ENCODE results near the gene CISTR.
A peak's percentile ranks its signal among the peaks of the same experiment; 100 is the strongest.
"Not testable (repeated sequence)": the region's sequence is repeated elsewhere in the genome, so short reads cannot be mapped to it uniquely, and the experiment has no call there.

CISTR gene

GRCh38 chr12:53751336-53752191 lies at the start of gene CISTR:
CISTR (minus strand) TSS chr12:53751979.
- DNase-seq = peak; percentile 46

- DNase-seq = no peak
Observed at GRCh38 chr12:53798575-53798974, 46.8 kb upstream of the CISTR start.

GRCh38 chr12:53795927-53796326 lies 44.1 kb upstream of the CISTR start:
- no peak for DNase-seq

- no peak for DNase-seq
Observed at GRCh38 chr12:53793221-53793620, 41.4 kb upstream of the CISTR start.

- DNase-seq = peak; percentile 38
Observed at GRCh38 chr12:53791735-53792326, 40.1 kb upstream of the CISTR start.

- no peak for DNase-seq
Observed at GRCh38 chr12:53789570-53789969, 37.8 kb upstream of the CISTR start.

- no peak for DNase-seq
Observed at GRCh38 chr12:53788892-53789291, 37.1 kb upstream of the CISTR start.

GRCh38 chr12:53786411-53786810 lies 34.6 kb upstream of the CISTR start:
- no peak for DNase-seq

- DNase-seq = no peak
Observed at GRCh38 chr12:53785161-53785560, 33.4 kb upstream of the CISTR start.

- no peak for DNase-seq
Observed at GRCh38 chr12:53782093-53782703, 30.4 kb upstream of the CISTR start.

- DNase-seq = no peak
Observed at GRCh38 chr12:53781228-53781801, 29.5 kb upstream of the CISTR start.

GRCh38 chr12:53780323-53780722 lies 28.5 kb upstream of the CISTR start:
- DNase-seq = no peak

GRCh38 chr12:53779679-53780078 lies 27.9 kb upstream of the CISTR start:
- not testable (repeated sequence) for DNase-seq

- DNase-seq = no peak
Observed at GRCh38 chr12:53777936-53778644, 26.3 kb upstream of the CISTR start.

GRCh38 chr12:53777412-53777811 lies 25.6 kb upstream of the CISTR start:
- no peak for DNase-seq

GRCh38 chr12:53776872-53777271 lies 25.1 kb upstream of the CISTR start:
- DNase-seq = no peak

GRCh38 chr12:53775478-53776145 lies 23.8 kb upstream of the CISTR start:
- DNase-seq = no peak

- DNase-seq = no peak
Observed at GRCh38 chr12:53770281-53770680, 18.5 kb upstream of the CISTR start.

GRCh38 chr12:53768976-53769375 lies 17.2 kb upstream of the CISTR start:
- DNase-seq = no peak

GRCh38 chr12:53766881-53767280 lies 15.1 kb upstream of the CISTR start:
- no peak for DNase-seq

GRCh38 chr12:53765891-53766290 lies 14.1 kb upstream of the CISTR start:
- no peak for DNase-seq

GRCh38 chr12:53764615-53765014 lies 12.8 kb upstream of the CISTR start:
- DNase-seq = no peak

Measured in hematopoietic multipotent progenitor cell treated with erythropoietin and hydrocortisone succinate and interleukin-3 and kit ligand, for 4 days (in vitro differentiated cells).